ENCODE data around the gene GTF2F2. TPM values are rescaled to one million over a fixed set of nuclear protein-coding genes. Genes with fewer than 3 reads are reported as not detected.
"Not testable (repeated sequence)": the region's sequence is repeated elsewhere in the genome, so short reads cannot be mapped to it uniquely, and the experiment has no call there.

GTF2F2 gene
- total RNA-seq, 1 donor from 2014 or later, result 20.4 TPM

GRCh38 chr13:45242070-45242469 lies 121.8 kb downstream of the GTF2F2 start:
- no peak for DNase-seq (ENCODE audit: low spot score in 2 of 2)

DNA sequence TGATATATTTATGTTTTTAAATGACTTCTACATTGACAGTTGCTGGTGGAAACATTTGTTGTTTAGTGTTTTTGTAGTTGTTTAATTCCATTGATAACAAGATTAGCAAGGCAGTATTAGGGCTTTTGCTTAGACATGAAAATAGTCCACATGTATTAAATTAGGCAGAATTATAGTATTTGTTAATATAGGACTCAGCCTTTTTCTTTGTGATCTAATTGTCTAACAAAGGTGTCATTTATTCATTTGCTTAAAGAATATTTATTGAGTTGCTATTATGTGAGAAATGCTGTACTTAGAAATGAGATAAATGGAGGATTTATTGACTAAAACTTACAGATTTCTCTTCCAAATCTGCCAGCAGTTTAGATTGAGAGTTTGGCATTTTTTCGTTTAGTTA lies 122.2 kb downstream of the GTF2F2 start:
- FAIRE-seq, result no peak
- DNase-seq (ENCODE audit: low spot score in 2 of 2), result no peak

More at GRCh38 chr13:45242070-45242469, 121.8 kb downstream of the GTF2F2 start:
- FAIRE-seq, result no peak

DNA sequence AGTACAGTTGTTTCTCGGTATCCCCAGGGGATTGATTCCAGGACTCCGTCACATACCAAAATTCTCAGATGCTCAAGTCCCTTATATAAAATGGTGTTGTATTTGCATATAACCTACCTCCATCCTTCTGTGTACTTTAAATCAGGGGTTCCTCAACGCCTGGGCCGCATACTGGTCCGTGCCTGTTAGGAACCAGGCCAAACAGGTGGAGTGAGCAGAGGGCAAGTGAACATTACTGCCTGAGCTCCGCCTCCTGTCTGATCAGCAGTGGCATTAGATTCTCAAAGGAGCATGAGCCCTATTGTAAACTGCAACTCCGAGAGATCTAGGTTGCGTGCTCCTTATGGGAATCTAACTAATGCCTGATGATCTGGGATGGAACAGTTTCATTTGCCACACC lies 122.8 kb downstream of the GTF2F2 start:
- no peak for DNase-seq (ENCODE audit: low spot score in 2 of 2)
- no peak for FAIRE-seq

GRCh38 chr13:45244736-45245135 lies 124.4 kb downstream of the GTF2F2 start:
- not testable (repeated sequence) for FAIRE-seq; DNase-seq (ENCODE audit: low spot score in 2 of 2)

DNA sequence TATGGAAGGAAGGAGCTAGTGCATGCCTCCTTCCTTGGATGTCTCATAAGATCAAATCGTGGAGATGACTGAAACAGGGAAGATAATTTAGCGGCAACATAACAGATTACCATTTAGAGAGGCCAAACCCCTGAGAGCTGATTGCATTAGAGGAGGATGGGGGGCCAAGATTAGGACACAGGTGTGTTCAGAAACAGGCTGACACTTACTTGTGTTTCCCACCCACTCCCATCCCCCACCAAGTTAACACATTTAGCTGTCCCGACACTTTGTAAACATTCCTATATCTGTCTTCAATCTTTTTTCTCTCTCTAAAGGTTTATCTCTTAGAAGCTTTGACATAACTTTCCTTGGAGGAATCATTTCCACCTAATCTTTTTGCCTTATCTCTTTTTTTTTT lies 129.4 kb downstream of the GTF2F2 start:
- no peak for FAIRE-seq
- DNase-seq (ENCODE audit: low spot score in 2 of 2), result no peak

GRCh38 chr13:45254396-45254795 lies 134.1 kb downstream of the GTF2F2 start:
- DNase-seq (ENCODE audit: low spot score in 2 of 2), result no peak
- no peak for FAIRE-seq

DNA sequence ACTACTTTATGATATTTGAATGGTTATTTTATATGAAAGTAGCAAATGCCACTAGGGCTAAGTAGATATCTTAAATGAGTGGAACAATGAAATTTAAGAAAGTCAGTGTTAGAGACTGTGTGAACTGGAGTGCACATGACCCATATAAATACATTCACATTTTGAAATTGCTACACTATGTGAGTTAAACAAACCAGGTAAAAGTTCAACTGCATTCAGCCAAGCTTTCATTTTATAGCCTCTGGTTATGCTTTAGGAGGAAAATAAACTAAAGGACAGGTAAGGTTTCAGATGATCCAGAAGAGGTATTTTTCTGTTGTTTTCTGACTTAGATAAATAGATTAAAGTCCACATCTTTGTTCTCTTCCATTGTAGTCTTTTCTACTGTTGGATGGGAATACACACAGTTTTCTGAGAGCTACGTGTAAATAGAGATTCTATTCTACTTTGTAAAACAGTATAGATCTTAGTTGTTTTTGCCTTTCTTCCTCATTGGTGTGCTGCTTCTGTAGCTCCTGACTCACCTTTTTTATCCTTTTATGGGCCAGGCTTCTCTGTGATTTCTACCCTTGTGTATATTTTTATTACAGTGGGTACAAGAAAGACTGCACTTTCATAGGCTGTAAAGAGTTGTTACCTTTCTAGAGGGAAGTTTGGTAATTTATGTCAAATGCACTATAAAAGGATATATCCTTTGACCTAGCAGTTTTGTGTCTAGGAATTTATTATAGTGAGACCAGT lies 135.1 kb downstream of the GTF2F2 start:
- no peak for DNase-seq (ENCODE audit: low spot score in 2 of 2)
- no peak for FAIRE-seq

GRCh38 chr13:45256254-45256653 lies 135.9 kb downstream of the GTF2F2 start:
- FAIRE-seq (no peak), DNase-seq (ENCODE audit: low spot score in 2 of 2) (no peak)

- no peak for FAIRE-seq
- DNase-seq (ENCODE audit: low spot score in 2 of 2), result no peak
These were observed 137.5 kb downstream of the GTF2F2 start for GRCh38 chr13:45257638-45258333.

DNA sequence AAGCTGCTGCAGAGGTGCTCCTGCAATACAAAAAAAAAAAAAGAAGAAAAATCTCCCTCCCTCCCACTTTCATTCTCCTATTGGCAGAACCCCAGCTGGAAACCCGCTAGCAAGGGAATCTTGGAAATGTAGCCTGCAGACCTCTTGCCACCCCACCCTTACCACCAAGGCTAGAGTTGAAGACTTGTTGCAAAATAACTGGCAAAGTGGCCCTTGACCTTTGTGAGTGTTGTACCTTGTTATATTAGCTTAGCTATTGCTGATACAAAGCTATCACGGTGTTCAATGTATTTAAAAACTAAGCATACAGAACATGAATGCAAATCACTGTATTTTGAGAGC lies 138.0 kb downstream of the GTF2F2 start:
- DNase-seq (ENCODE audit: low spot score in 2 of 2), result no peak
- no peak for FAIRE-seq

GRCh38 chr13:45267215-45267614 lies 146.9 kb downstream of the GTF2F2 start:
- DNase-seq (ENCODE audit: low spot score in 2 of 2) (no peak), FAIRE-seq (no peak)

DNA sequence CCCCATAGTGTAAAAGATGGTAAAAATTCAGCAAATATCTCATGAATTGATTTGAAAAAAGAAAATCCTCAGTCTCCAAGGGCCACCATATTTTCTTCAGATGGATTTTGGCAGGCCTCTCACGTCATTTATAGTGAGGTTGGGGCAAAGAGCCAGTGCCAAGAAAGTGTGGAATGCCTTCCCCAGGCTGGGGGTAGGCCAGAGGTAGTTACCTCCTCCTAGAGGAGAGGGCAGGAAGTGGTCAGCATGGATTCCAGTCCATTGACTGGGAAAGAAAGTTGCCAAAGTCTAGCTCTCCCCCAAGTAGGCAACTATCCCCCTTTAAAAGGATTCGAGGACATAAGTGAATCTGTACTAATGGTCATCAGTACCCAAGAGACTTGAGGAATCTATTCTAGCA lies 148.9 kb downstream of the GTF2F2 start:
- FAIRE-seq, result no peak
- no peak for DNase-seq (ENCODE audit: low spot score in 2 of 2)

DNA sequence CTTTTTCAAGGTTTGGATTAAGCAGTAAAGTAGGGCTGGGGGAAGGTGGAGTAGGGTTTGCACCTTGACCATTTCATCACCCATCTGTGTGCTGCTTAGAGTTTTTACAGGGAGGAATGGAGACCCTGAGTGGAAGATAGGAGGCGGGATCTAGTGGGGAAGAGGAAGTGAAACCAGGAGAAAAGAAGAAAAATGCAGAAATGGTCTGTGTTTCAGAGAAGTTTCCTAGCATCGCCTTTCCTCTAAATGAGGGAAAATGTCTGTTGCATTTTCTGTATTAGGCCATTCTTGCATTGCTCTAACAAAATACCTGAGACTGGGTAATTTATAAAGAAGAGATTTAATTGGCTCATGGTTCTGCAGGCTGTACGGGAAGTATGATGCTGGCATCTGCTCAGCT lies 156.6 kb downstream of the GTF2F2 start:
- no peak for FAIRE-seq
- no peak for DNase-seq (ENCODE audit: low spot score in 2 of 2)

DNA sequence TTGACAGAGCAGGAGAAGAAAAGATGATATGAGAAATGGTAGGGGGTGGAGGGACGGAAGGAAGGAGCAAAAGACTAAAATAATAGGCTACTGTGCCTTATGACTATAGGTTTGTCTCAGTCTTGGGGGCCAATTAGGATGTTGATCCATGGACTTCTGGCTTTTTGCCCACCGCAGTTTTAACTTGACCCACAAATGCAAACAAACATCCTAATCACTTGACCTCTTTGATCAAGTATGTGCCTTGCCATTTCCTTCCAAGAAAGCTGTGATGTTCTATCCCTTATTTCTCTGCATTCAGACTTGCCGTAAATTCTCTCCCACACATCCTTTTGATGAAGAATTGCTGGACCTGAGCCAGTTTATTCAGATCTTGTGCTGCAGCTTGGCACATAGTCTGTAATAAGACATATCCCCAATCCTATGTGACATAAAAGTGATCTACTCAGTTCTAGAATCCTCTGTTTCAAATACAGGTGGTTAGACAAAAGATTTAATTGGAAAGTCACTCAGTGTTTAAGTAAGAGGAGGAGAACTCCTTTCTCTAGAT lies 157.9 kb downstream of the GTF2F2 start:
- no peak for FAIRE-seq
- no peak for DNase-seq (ENCODE audit: low spot score in 2 of 2)

DNA sequence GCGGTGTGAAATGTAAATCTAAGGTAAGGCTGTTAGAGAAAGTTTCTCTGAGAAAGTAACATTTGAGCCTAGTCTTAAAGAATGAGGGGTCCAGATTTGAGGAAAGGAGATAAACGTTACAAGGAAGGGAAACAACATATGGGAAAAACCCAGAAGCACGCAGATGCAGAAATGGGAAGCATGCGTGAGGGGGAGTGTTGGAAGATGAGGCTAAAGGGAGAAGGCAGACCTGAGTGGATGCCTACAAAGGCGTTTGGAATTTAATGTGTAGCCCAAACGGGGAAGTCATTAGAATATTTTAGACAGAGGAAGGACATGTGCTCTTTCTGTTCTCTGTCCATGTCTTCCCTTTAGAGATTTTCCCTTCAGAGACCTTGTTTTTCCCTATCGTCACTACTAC lies 159.7 kb downstream of the GTF2F2 start:
- FAIRE-seq (no peak), DNase-seq (ENCODE audit: low spot score in 2 of 2) (no peak)

GRCh38 chr13:45280751-45281634 lies 160.7 kb downstream of the GTF2F2 start:
- peak; percentile 56 to 70 for DNase-seq (ENCODE audit: low spot score in 2 of 2)
- FAIRE-seq, result peak; percentile 75

GRCh38 chr13:45282994-45283393 lies 162.7 kb downstream of the GTF2F2 start:
- FAIRE-seq (no peak), DNase-seq (ENCODE audit: low spot score in 2 of 2) (no peak)

DNA sequence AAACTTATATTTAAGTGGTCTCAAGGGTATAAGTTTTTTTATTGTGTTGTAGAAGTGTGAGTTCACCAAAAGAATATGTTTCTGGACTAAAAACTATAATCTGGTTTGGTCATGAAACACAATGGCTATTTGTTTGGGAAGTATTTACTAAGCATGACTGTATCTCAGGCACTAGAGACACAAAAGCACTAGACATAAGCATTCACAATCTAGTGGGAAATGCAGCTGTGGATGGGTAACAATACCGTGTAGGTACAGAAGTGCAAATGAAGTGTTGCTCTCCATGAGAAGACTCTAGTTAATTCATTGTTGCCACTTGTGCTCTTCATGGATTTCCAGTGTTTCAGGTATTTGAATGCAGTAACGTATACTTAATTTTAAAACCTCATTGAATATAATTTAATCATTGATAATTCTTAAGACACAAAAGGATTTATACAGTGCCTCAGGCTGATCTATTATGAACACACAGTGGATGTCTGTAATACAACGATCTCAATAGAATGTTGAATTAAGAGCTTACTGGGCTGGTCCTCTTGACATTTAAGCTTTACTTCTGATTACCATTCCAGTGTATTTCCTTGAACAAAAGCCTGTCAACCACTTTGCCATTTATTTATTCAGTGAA lies 169.7 kb downstream of the GTF2F2 start:
- no peak for FAIRE-seq

GRCh38 chr13:45292176-45292575 lies 171.9 kb downstream of the GTF2F2 start:
- no peak for DNase-seq (ENCODE audit: low spot score in 2 of 2)
- no peak for FAIRE-seq

More for the DNA sequence above, 169.7 kb downstream of the GTF2F2 start:
- no peak for DNase-seq (ENCODE audit: low spot score in 2 of 2)

GRCh38 chr13:45295536-45295935 lies 175.2 kb downstream of the GTF2F2 start:
- DNase-seq (ENCODE audit: low spot score in 2 of 2) (no peak), FAIRE-seq (no peak)
